GM23338 (cell line): ENCODE measurements around the gene TTC28.

ENCODE experiments used
- EZH2phosphoT487 ChIP-seq: fragments of 200-600 bp; sonication (generic); IDR thresholded peaks from one replicate; pipeline ENCODE4 v1.8.1; 2018; ENCODE audit warnings: antibody characterized with exemption; ENCODE audit not compliant: unreplicated experiment
- POLR2AphosphoS5 ChIP-seq: IDR thresholded peaks from 2 replicates; pipeline ENCODE4 v1.6.1; 2016; ENCODE audit warnings: antibody characterized with exemption, low read depth
- TF ChIP-seq, protein P1 (sequence below), 2 experiments: fragments of 200-600 bp in 1 of 2; sonication (generic) in 1 of 2; conservative IDR thresholded peaks; 2 replicates each; pipeline versions ENCODE4 v1.5.1 to v1.6.1; 2016 to 2017; ENCODE audit warnings: antibody characterized with exemption in 2 of 2, low read depth in 2 of 2, mild to moderate bottlenecking in 2 of 2, moderate library complexity in 1 of 2

DNA sequence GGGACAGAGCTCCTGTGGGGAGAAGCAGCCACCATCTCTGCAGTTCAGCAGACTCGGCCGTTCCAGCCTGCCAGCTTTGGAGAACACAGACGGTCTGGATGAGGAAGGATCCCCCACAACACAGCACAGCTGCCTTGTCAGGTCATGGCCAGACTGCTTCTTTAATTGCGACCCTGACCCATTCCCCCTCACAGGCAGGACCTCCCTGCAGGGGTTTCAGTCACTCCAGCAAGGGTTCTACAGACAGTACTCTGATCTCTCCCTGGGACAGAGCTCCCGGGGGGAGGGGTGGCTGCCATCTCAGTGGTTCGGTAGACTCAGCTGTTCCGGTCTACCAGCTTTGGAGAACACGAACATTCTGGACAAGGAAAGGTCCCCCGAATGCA lies 173.5 kb downstream of the TTC28 start:
- TF ChIP-seq, protein P1, sequence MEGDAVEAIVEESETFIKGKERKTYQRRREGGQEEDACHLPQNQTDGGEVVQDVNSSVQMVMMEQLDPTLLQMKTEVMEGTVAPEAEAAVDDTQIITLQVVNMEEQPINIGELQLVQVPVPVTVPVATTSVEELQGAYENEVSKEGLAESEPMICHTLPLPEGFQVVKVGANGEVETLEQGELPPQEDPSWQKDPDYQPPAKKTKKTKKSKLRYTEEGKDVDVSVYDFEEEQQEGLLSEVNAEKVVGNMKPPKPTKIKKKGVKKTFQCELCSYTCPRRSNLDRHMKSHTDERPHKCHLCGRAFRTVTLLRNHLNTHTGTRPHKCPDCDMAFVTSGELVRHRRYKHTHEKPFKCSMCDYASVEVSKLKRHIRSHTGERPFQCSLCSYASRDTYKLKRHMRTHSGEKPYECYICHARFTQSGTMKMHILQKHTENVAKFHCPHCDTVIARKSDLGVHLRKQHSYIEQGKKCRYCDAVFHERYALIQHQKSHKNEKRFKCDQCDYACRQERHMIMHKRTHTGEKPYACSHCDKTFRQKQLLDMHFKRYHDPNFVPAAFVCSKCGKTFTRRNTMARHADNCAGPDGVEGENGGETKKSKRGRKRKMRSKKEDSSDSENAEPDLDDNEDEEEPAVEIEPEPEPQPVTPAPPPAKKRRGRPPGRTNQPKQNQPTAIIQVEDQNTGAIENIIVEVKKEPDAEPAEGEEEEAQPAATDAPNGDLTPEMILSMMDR (conservative IDR thresholded peaks at IDR 0.05; ENCODE audit: low read depth in 2 of 2) = no peak
- TF ChIP-seq POLR2AphosphoS5 (no peak), EZH2phosphoT487 (no peak)
